HG03097 (cell line): Measurements from ENCODE around the gene TEX14.
"Not testable (repeated sequence)": the region's sequence is repeated elsewhere in the genome, so short reads cannot be mapped to it uniquely, and the experiment has no call there.

Experiments
- ATAC-seq: cut with Tn5 transposase; IDR thresholded peaks from one replicate; pipeline ENCODE4 v1.9.1; 2021; ENCODE audit not compliant: unreplicated experiment, low FRiP score

Gene TEX14

DNA sequence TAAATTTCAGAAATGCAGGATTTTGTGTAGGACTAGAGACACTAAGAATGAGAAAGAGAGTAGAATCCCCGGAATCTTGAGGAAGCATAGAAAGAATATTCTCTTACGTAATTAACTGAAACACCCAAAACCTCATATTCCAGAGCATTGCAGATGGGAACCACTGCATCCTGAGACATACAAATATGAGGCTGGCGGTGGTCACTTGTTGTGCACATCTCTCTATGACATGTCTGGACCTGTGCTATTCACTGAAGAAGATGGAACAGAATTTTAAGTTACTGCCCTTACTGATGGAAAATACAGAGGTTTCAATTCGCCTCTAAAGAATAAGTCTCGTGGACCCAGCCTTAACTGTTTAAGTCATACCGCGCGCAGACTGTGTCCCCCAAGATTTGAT lies 1.4 kb upstream of the TEX14 start:
- no peak for ATAC-seq

DNA sequence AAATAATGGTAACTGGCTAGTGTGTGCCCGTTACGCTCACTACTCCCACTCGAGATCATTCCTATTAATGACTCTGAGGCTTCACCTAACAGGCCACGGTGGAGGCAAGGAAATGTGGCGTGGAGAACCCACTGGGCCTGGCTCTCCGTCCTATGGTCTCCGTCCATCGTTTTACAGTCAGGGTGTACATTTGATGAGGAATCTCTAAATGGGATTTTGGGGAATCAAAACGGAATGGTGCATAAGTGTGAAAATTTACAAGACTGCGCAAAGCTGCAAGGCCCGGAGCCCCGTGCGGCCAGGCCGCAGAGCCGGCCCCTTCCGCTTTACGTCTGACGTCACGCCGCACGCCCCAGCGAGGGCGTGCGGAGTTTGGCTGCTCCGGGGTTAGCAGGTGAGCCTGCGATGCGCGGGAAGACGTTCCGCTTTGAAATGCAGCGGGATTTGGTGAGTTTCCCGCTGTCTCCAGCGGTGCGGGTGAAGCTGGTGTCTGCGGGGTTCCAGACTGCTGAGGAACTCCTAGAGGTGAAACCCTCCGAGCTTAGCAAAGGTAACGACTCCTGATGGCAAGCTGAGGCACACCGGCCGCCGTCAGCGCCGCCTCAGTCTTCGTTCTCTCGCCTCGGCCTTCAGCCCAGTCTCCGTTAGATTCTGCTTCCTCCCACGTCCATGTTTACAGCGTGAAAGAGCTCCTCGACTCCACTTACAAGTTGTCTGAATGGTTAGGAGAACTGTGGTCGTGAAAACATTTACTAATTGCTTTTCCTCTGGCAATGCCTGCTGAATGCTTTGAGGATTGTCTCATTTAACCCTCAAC lies 602 bp upstream of the TEX14 start, which contains the start of gene RAD51C:
Gene RAD51C (plus strand): TSS at position 364 of the 817 bp plus-strand sequence. CDS start 42 bp downstream, at position 406.
- peak; percentile 89 for ATAC-seq

DNA sequence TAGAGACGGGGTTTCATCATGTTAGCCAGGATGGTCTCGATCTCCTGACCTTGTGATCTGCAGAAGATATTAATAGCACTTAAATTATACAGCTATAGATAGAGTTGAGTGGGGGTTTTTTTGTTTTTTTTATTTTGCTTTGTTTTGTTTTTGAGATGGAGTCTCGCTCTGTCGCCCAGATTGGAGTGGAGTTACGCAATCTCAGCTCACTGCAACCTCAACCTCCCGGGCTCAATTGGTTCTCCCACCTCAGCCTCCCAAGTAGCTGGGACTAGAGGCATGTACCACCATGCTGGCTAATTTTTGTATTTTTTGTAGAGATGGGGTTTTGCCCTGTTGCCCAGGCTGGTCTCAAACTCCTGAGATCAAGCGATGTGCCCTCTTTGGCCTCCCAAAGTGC lies 1.8 kb downstream of the TEX14 start:
- not testable (repeated sequence) for ATAC-seq

DNA sequence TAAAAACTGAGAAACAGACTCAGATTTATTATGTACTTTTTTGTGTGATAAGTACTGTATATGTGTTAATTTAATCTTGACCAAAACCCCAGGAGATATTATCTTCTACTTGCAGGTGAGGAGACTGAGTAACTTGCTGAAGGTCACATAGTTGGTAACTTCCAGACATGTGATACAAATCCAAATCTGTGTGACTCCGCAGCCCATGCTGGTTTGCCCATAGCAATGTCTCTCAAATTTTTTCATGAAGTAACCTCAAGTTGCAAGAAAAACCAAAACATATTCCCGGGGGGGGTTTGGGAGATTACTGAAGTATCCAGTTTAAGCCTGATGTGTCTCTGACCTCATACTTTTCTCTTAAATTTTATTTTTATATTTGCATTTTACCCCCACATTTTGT lies 3.3 kb downstream of the TEX14 start:
- ATAC-seq: no peak

DNA sequence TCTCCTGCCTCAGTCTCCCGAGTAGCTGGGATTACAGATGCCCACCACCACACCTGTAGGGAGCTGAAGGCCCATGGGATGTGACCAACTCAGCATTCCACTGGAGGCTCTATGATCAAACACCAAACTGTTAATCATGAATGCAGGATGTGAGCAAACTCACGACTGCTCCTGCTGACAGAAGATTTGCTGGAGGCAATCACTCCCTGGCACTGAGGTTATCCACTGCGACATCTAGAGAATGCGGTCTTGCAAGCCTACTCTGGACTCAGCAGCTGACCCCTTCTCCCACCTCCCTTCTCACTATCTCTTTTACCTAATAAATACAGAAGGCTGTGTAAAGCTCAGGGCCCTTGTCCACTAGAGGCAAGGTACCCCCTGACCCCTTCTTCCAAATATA lies 4.9 kb downstream of the TEX14 start:
- ATAC-seq: no peak

DNA sequence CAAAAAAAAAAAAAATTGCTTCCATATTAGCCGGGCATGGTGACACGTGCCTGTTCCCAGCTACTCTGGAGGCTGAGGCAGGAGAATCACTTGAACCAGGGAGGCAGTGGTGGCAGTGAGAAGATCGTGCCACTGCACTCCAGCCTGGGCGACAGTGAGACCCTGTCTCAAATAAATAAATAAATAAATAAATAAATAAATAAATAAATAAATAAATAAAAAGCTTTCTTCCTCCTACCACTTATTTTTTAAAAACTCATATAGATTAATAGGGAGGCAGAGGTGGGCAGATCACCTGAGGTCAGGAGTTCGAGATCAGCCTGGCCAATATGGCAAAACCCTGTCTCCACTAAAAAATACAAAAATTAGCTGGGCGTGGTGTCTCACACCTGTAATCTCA lies 7.4 kb downstream of the TEX14 start:
- not testable (repeated sequence) for ATAC-seq

DNA sequence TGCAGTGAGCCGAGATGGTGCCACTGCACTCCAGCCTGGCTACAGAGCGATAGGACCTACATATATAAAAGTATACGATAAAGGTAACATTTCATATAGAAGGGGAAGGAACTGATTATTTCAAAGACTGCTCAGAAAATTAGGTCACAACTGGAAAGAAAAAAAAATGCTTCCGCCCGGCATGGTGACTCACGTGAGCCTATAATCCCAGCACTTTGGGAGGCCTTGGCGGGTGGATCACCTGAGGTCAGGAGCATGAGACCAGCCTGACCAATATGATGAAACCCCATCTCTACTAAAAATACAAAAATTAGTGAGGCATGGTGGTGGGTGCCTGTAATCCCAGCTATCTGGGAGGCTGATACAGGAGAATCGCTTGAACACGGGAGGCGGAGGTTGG lies 7.8 kb downstream of the TEX14 start:
- ATAC-seq: no peak

DNA sequence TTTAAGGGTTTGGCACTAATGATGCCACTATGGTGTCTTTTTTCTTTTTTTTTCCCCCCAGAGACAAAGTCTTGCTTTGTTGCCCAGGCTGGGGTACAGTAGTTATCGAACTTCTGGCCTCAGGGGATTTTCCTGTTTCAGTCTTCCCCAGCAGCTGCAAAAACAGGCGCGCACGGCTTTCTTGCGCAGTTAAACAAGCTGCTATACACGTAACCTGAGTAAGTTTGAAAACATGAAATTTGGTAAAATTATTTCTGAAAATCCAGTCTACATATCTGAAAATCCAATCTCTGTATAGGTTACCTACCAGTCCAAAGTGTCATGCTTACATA lies 11.8 kb downstream of the TEX14 start:
- ATAC-seq: no peak

DNA sequence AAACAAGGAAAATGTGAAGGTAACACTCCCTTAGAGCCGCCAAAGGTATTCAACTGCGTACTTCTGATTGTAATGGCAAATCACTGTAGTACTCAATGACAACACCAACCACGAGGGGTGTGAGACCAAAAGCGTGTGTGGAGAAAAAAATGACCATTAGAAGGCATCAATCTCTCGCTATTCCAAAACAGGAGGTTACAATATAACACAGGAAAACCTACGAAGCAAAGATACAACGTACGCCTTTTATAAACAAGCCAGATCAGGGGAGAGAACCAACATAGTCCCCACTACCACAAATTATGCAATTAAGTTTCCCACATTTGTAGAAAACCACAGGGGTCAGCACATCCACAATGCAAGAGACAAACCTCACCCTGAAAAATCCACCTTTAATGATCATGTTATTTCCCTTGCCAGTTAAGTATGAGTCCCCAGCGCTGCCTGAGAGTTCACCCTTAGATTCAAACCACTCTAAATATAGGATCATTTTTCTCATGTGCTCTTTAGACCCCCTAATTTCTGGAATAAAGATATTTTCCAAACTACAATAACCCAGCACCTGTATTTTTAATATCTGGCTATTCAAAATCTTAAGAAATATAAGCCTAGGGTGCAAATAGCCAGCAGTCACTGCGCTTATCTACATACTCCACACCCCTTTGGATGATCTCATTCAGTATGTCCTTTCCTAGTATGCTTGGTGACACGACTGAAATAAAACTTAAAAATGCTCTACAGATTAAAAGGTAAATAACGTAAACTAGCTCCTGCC lies 12.4 kb downstream of the TEX14 start:
- ATAC-seq: no peak

DNA sequence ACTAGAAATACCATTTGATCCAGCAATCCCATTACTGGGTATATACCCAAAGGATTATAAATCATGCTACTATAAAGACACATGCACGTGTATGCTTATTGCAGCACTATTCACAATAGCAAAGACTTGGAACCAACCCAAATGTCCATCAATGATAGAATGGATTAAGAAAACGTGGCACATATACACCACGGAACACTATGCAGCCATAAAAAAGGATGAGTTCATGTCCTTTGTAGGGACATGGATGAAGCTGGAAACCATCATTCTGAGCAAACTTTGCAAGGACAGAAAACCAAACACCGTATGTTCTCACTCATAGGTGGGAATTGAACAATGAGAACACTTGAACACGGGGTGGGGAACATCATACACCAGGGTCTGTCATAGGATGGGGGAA lies 13.6 kb downstream of the TEX14 start:
- not testable (repeated sequence) for ATAC-seq

DNA sequence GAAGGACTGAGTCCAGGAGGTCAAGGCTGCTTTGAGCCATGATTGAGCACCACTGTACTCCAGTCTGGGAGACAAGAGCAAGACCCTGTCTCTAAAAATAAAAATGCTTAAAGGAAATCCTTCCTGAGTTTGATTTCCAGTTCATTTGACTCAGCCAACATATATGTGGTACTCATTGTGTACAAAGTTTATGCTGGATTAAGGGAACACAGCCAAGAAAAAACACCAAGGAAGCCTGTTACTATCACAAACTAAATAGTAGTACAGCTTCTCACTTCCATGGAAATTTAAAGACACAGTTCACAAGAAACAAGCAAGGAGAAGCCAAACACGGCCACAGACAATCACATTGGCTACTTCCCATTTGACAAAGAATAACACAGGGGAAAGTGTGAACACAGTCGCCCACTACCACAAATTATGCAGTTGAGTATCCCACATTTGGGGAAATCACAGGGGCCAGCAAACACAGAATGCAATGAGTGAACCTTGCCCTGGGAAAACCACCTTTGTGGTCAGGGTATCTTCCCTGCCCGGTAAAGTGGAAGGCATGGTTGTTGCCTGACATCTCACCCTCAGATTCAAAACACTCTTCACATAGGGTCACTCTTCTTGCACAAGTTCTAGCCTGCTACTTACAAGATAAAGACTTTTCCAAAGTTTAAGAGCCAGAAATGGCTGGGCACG lies 14.5 kb downstream of the TEX14 start:
- no peak for ATAC-seq

DNA sequence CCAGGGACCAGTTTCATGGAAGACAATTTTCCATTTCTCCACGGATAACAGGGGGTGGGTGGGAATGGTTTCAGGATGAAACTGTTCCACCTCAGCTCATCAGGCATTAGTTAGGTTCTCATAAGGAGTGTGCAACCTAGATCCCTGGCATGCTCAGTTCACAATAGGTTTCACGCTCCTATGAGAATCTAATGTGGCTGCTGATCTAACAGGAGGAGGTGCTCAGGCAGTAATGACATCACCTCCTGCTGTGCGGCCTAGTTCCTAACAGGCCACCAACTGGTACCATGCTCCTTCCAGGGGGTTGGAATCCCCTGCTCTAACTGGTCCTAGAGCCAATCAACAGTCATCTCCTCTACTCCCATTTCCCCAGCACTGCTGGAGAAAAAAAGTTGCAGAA lies 19.9 kb downstream of the TEX14 start:
- ATAC-seq: no peak

DNA sequence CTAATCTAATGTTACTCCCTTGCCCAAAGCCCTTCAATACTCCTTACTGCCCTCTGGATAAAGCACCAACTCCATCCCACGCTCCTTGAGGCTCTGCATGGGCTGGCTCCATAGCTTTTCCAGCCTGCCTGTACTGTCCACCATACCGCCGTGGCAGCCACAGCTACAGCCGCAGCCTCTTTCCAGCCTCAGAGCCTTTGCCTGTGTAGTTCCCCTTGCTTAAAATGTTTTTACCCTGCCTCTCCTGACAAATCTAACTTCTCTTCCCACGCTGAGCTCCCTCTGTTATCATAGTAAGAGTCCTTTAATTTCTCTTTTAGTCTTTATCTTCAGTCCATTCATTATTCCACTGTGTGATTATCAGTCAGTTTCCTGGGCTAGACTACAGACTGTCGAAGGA lies 22.0 kb downstream of the TEX14 start:
- ATAC-seq: no peak

DNA sequence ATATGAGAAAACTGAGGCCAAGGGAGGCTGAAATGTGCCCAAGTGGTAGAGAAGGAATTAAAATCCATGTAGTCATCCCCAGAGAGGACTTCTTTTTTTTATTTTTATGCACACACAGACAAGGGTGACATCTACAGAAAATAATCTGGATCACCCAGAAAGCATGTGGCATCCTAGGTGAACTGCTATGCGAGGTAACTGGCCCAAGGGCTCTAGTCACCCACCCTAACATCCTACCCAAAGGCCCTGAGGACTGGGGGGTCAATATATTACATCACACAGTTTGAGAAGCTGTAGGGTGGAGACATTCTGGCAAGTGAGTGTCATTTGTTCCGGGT lies 23.3 kb downstream of the TEX14 start:
- ATAC-seq: no peak

DNA sequence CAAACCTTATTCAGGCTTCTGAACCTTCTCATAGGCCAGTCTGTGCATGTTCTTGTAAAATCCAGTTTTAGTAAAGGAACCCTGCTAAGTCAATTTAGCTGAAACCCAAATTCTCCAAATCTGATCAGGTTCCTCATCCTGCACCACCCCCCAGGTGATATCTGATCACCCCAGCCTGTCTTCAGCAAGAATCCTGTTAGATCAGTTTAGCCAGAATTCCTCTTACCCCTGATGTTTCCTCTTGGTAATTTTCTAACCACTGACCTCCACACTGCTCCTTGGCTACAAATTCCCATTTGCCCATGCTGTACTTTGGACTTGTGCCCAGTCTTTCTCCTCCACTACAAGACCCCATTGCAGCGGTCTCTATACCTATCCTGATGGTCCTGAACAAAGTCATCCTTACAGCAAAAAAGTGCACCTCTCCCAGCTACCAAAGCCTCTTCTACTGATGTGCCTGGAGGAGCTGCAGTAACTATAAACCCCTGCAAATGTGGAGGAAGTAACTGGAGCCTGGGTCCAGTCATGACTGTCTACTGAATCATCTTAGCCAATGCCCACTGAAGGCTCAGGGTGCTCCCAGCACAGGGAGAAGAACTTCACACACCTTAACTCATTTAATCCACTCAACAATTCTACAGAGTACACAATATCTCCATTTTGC lies 23.8 kb downstream of the TEX14 start:
- no peak for ATAC-seq

DNA sequence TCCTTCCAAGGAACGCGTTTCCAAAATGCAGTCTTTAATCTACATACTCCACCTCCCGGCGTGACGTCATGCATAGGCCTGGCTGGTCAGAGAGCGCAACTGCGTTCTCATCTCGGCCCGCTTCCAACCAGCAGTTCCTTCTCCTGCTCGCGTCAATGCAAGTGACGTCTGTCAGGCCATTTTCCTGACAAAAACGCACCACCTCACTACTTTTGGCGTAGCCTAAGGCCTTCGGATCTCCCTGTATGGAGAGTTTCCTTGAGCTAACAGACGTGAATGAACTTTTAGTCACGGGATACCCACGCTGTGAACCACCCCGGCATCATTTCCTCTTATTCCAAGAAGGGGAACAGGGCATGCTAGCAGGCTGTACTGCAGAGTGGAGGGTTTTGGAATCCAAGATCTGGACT lies 25.0 kb downstream of the TEX14 start:
- no peak for ATAC-seq

DNA sequence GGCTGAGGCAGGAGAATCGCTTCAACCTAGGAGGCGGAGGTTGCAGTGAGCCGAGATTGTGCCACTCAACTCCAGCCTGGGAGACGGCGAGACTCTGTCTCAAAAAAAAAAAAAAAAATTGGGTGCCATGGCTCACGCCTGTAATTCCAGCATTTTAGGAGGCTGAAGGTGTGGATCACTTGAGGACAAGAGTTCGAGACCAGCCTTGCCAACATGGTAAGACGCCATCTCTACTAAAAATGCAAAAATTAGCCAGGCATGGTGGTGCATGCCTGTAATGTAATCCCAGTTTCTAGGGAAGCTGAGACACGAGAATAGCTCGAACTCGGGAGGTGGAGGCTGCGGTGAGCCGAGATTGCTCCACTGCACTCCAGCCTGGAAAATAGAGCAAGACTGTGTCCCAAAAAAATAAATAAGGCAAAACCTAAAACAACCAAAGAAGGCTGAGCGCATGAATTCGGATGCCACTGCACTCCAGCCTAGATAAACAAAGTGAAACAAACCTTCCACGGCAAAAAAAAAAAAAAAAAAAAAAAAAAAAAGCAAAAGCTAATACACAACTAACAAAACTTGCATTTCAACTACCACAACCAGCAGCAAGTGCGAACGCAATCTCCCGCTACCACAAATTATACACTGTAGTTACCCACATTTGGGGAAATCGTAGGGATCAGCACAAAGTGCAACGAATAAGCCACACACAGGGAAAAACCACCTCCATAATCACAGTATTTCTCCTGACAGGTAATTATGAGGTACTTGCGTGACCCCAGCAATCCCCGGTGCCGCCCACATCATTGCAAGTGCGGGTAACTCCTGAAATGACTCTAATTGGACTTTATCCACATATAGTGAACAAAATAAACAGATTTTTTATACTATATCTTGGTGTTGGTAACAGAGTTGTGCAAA lies 25.6 kb downstream of the TEX14 start:
- no peak for ATAC-seq

DNA sequence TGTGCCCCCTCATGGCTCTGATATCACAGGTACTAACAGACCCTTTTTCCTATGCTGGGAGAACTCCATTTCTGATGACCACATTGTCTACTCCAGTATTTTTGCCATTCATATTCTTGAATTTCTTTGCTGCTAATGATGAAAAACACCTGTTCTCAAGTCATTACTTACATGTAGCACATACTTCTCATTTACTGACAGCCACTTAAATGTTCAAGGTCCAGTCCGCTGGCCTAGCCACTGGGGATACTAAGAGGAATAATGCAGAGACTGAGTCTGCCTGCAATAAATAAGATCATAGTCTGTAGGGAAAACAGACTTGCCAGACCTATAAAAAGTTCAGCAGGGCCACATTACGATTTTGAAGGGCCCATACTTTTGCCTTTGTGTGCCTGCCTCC lies 27.5 kb downstream of the TEX14 start:
- ATAC-seq: no peak

DNA sequence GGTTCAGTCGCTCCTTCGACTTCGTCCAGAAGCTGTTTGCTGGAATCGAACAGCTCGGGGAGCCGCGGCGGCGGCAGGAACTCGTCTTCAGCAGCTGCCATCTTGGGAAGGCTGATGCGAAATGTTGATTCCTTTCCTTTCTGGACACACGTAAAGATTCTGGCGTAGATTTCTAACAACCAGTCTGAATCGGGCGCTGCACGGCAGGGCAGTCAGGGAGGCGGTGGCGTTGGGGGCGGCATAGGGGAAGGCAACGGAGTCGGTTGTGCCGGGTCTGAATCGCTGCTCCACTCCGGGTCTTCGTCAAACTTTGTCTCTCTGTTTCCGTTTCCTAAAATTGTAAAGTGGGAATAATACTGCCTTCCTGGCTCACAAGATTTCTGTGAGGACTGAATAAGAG lies 30.3 kb downstream of the TEX14 start:
- no peak for ATAC-seq

DNA sequence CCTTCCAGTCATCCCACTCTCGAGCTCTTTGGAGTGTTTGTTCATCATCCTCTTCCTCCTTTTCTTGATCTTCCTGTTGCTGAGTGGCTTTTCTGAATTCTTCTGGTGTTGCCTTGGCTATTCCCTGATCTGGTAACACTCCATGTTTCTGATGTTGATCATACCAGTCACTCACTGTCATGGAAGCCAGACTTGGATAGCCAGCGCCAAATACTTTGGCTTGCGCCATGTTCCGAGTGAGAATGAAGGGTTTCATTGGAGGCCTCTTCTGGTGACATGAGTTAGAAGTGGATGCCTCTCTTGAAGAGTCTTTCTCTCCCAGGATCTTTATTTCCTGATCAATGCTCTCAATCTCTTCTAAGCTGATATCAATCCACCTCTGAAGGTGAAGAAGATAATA lies 31.2 kb downstream of the TEX14 start:
- ATAC-seq: no peak
